WI38 (cell line): Measurements from ENCODE around the gene ITPK1.

Source experiments
- H3K4me3 ChIP-seq: 2 replicates; pipeline ENCODE4 v1.5.1; 2011; ENCODE audit warnings: low read depth, mild to moderate bottlenecking, control low read depth, low read length
- CTCF ChIP-seq: IDR thresholded peaks from 2 replicates; pipeline ENCODE4 v1.5.1; 2012; ENCODE audit warnings: low read depth, mild to moderate bottlenecking, control low read depth, low read length

ITPK1 gene

DNA sequence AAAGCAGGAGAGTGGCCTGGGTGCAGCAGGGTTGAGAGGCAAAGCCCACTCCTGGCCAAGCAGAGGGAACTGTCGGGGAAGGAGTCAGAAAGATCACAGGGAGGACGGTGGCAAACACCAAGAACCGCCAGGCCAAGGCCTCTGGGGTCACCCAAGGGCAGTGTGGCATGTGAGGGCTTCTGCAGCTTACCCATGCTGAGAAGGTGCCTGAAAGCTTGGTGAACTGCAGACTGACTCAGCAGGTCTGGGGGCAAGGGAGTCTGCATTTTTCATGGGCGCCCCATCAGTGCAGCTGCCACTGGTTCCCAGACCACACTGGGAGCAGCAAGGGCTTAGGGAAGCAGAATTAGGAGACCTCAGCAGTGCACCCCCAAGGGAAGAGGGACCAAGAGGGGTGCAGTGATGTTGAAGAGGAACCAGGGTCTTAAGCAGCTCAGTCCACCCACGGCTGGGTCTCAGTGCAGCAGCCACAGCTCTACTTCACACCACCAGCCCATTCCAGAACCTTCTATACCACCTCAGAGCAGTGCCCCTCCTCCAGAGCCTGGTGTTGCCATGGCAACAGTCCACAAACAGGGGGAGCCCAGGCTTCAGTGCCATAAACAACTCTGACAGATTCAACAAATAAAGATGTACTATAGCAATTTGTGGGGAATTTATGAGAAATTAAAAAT is 59.4 kb downstream of the ITPK1 start:
- no peak for TF ChIP-seq CTCF
- H3K4me3 ChIP-seq, result no peak overlapping the region

- no peak overlapping the region for H3K4me3 ChIP-seq
- no peak for TF ChIP-seq CTCF
These were observed 60.0 kb downstream of the ITPK1 start for GRCh38 chr14:93055651-93056115.

DNA sequence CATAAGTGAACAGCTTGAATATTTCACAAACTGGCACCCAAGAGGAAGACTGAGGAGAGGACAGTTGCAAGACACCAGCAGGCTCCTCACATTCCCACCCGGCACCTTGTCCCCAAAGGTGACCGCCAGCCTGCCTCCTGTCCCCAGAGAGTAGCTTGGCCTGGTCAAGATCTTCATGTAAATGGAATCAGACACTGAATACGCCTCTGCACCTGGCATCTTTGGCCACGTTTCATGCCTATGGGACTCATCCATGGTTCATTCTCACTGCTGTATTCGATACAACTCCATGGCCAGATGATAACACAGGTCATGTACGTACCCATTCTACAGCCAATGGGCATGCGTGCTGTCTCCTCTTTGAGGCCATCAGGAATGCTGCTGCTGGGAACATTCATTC is 60.8 kb downstream of the ITPK1 start:
- no peak for TF ChIP-seq CTCF
- H3K4me3 ChIP-seq, result no peak overlapping the region

GRCh38 chr14:93054006-93054405 is 61.7 kb downstream of the ITPK1 start:
- TF ChIP-seq CTCF, result no peak
- no peak overlapping the region for H3K4me3 ChIP-seq

DNA sequence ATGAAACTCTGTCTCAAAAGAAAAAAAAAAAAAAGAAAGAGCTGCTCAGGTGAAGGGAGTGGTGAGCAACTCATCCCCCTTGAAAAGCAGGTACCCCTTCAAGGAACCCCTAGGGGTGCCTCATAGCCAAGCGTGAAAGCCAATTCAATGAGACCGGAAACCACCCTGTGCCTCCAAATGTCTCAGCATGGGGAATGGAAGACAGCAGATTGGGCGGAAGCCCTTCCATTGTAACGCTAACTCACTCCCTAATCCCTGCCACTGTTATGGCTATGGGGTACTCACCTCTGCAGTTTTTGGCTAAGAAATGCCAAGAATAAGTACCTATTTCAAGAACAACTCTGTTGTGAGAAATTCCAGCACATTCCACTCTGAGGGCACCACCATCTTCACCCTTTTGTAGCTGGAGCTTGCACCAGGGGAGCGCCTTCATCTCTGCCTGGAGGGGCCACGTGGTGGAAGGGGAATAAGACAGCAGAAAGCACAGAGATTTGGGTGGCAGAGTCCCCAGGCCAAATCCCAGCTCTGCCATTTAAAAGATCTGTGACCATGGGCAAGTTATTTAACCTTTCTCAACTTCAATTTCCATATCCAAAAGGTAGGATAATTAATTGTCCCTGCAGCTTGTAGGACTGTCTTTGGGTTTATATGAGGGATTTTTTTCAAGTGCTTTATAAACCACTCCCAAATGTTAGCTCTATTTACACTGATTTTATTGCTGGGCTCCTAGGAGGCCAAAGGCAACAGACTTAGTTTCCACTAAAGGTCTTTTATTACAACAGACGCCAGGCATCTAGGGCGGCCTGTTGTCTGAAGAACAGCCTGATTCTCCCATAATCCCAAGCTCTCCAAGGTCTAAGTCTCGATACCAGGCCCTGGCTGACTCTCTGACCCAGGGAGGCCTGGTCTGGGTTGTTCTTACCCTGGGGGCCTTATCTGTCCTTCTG is 63.9 kb downstream of the ITPK1 start:
- TF ChIP-seq CTCF, result no peak
- H3K4me3 ChIP-seq, result no peak overlapping the region

- no peak for TF ChIP-seq CTCF
These were observed 65.0 kb downstream of the ITPK1 start for GRCh38 chr14:93050761-93051160.

DNA sequence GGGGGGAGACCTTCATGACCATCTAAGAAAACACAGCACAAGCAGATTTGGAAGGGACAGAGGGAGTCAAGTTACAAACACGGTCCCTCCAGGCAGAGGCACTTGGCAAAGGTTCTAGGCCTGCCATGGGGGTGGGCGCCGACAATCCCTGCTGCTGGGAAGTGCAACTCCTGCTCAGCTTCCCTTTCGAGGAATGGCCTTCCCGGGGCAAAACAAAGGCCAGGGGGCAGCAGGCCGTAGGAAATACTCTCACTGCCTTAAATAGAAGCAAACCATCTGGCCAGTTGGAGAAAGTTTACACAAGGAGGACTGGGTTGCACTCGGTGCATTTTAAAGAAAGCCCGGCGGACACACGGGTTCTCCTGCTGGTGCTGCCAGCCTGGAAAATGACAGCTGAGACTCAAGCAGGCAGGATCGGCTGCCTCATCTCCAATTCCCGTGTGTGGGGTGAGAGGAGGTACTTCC is 65.8 kb downstream of the ITPK1 start:
- H3K4me3 ChIP-seq, result no peak overlapping the region
- no peak for TF ChIP-seq CTCF

More at GRCh38 chr14:93050761-93051160, 65.0 kb downstream of the ITPK1 start:
- no peak overlapping the region for H3K4me3 ChIP-seq
